ENCODE data around the gene TMPRSS2. TPM values are rescaled to one million over a fixed set of nuclear protein-coding genes. Genes with fewer than 3 reads are reported as not detected.

Gene TMPRSS2
- total RNA-seq, 1 experiment from 2014 or later: 1.1 TPM

- DNase-seq (ENCODE audit: low read depth, low spot score) (no peak), ATAC-seq (no peak)
- Histone ChIP-seq H2AFZ (ENCODE audit: low read depth, low read length, poor library complexity, severe bottlenecking) (no peak overlapping the region), H3K9ac (ENCODE audit: low read length) (no peak overlapping the region), H3K4me2 (ENCODE audit: low read length) (no peak overlapping the region), H3K9me3 (ENCODE audit: control insufficient read depth in 1 of 2, insufficient read depth in 1 of 2, low read depth in 1 of 2, low read length in 2 of 2) (no peaks in the 10 kb centered on the region), H3K27ac (ENCODE audit: low read depth, low read length) (no peak overlapping the region), H3K27me3 (ENCODE audit: insufficient read depth, low read length) (no peaks in the 10 kb centered on the region), H3K4me1 (ENCODE audit: control insufficient read depth in 1 of 2, insufficient read depth in 2 of 2, low read length in 2 of 2) (no peaks in the 10 kb centered on the region), H4K20me1 (ENCODE audit: insufficient read depth) (no peaks in the 10 kb centered on the region), H3K79me2 (ENCODE audit: insufficient read depth, low read length) (no peaks in the 10 kb centered on the region), H3K36me3 (ENCODE audit: control insufficient read depth in 1 of 2, insufficient read depth in 2 of 2, low read length in 2 of 2) (no peaks in the 10 kb centered on the region), H3K4me3 (replicated peaks in 1 of 2; ENCODE audit: low read depth in 1 of 2, low read length in 2 of 2) (no peak overlapping the region), H3K9me2 (ENCODE audit: insufficient read depth) (no peaks in the 10 kb centered on the region)
- ChIA-PET CTCF (no interaction called here), POLR2A (no interaction called here), RAD21 (ENCODE audit: low non-redundant PET in 1 of 2, low total read pairs in 2 of 2, uncharacterized antibody in 2 of 2, unreplicated experiment in 2 of 2) (no interaction called here)
- intact Hi-C loops (cut with micrococcal nuclease): no loop called here
- TF ChIP-seq RAD21 (IDR thresholded peaks at IDR 0.05; ENCODE audit: low read depth): no peak
- TF ChIP-seq POLR2AphosphoS5 (IDR thresholded peaks at IDR 0.05; ENCODE audit: low read depth, low read length): no peak
- TF ChIP-seq POLR2A (IDR thresholded peaks at IDR 0.05; ENCODE audit: borderline replicate concordance, extremely low read depth, insufficient read depth, insufficient read length): no peak
- TF ChIP-seq ZFX (IDR thresholded peaks at IDR 0.05): no peak
- no peak for TF ChIP-seq SRF (IDR thresholded peaks at IDR 0.05; ENCODE audit: low read depth)
- TF ChIP-seq SIN3A (IDR thresholded peaks at IDR 0.05; ENCODE audit: low read depth): no peak
- TF ChIP-seq ELF1 (IDR thresholded peaks at IDR 0.05; ENCODE audit: borderline replicate concordance, low read depth): no peak
- TF ChIP-seq, protein P1, sequence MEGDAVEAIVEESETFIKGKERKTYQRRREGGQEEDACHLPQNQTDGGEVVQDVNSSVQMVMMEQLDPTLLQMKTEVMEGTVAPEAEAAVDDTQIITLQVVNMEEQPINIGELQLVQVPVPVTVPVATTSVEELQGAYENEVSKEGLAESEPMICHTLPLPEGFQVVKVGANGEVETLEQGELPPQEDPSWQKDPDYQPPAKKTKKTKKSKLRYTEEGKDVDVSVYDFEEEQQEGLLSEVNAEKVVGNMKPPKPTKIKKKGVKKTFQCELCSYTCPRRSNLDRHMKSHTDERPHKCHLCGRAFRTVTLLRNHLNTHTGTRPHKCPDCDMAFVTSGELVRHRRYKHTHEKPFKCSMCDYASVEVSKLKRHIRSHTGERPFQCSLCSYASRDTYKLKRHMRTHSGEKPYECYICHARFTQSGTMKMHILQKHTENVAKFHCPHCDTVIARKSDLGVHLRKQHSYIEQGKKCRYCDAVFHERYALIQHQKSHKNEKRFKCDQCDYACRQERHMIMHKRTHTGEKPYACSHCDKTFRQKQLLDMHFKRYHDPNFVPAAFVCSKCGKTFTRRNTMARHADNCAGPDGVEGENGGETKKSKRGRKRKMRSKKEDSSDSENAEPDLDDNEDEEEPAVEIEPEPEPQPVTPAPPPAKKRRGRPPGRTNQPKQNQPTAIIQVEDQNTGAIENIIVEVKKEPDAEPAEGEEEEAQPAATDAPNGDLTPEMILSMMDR (IDR thresholded peaks at IDR 0.05 in 2 of 3, conservative IDR thresholded peaks at IDR 0.05 in 1 of 3; ENCODE audit: borderline replicate concordance in 1 of 3, insufficient read depth in 1 of 3, low read depth in 2 of 3, low read length in 2 of 3): no peak
- no TSS peak for BruUV-seq (replicated peaks)
Measured at GRCh38 chr21:41489329-41489728, 18.6 kb downstream of the TMPRSS2 start.

GRCh38 chr21:41488080-41488479 is 19.9 kb downstream of the TMPRSS2 start:
- Histone ChIP-seq H3K27ac (ENCODE audit: low read depth, low read length) (no peak overlapping the region), H3K79me2 (ENCODE audit: insufficient read depth, low read length) (no peaks in the 10 kb centered on the region), H4K20me1 (ENCODE audit: insufficient read depth) (no peaks in the 10 kb centered on the region), H3K36me3 (ENCODE audit: control insufficient read depth in 1 of 2, insufficient read depth in 2 of 2, low read length in 2 of 2) (no peaks in the 10 kb centered on the region), H3K9me2 (ENCODE audit: insufficient read depth) (no peaks in the 10 kb centered on the region), H3K4me2 (ENCODE audit: low read length) (no peak overlapping the region), H3K9me3 (ENCODE audit: control insufficient read depth in 1 of 2, insufficient read depth in 1 of 2, low read depth in 1 of 2, low read length in 2 of 2) (no peaks in the 10 kb centered on the region), H3K27me3 (ENCODE audit: insufficient read depth, low read length) (no peaks in the 10 kb centered on the region), H2AFZ (ENCODE audit: low read depth, low read length, poor library complexity, severe bottlenecking) (no peak overlapping the region), H3K4me1 (ENCODE audit: control insufficient read depth in 1 of 2, insufficient read depth in 2 of 2, low read length in 2 of 2) (no peaks in the 10 kb centered on the region), H3K9ac (ENCODE audit: low read length) (no peak overlapping the region), H3K4me3 (replicated peaks in 1 of 2; ENCODE audit: low read depth in 1 of 2, low read length in 2 of 2) (no peak overlapping the region)
- RAD21 ChIA-PET (ENCODE audit: low non-redundant PET in 1 of 2, low total read pairs in 2 of 2, uncharacterized antibody in 2 of 2, unreplicated experiment in 2 of 2): no interaction called here
- POLR2A ChIA-PET: no interaction called here
- intact Hi-C loops (cut with micrococcal nuclease): no loop called here
- BruUV-seq (replicated peaks): no TSS peak
- ATAC-seq: no peak
- CTCF ChIA-PET: no interaction called here
- no peak for DNase-seq (ENCODE audit: low read depth, low spot score)
- no peak for TF ChIP-seq CBX3 (IDR thresholded peaks at IDR 0.05; ENCODE audit: low read depth)
- no peak for TF ChIP-seq SIN3A (IDR thresholded peaks at IDR 0.05; ENCODE audit: low read depth)
- no peak for TF ChIP-seq ATF3 (IDR thresholded peaks at IDR 0.05)
- TF ChIP-seq ZFX (IDR thresholded peaks at IDR 0.05): no peak
- TF ChIP-seq FOSL1 (IDR thresholded peaks at IDR 0.05; ENCODE audit: low read depth): no peak
- TF ChIP-seq SP1 (IDR thresholded peaks at IDR 0.05; ENCODE audit: low read depth): no peak
- no peak for TF ChIP-seq RAD21 (IDR thresholded peaks at IDR 0.05; ENCODE audit: low read depth)
- no peak for TF ChIP-seq SRF (IDR thresholded peaks at IDR 0.05; ENCODE audit: low read depth)
- TF ChIP-seq, protein P2, sequence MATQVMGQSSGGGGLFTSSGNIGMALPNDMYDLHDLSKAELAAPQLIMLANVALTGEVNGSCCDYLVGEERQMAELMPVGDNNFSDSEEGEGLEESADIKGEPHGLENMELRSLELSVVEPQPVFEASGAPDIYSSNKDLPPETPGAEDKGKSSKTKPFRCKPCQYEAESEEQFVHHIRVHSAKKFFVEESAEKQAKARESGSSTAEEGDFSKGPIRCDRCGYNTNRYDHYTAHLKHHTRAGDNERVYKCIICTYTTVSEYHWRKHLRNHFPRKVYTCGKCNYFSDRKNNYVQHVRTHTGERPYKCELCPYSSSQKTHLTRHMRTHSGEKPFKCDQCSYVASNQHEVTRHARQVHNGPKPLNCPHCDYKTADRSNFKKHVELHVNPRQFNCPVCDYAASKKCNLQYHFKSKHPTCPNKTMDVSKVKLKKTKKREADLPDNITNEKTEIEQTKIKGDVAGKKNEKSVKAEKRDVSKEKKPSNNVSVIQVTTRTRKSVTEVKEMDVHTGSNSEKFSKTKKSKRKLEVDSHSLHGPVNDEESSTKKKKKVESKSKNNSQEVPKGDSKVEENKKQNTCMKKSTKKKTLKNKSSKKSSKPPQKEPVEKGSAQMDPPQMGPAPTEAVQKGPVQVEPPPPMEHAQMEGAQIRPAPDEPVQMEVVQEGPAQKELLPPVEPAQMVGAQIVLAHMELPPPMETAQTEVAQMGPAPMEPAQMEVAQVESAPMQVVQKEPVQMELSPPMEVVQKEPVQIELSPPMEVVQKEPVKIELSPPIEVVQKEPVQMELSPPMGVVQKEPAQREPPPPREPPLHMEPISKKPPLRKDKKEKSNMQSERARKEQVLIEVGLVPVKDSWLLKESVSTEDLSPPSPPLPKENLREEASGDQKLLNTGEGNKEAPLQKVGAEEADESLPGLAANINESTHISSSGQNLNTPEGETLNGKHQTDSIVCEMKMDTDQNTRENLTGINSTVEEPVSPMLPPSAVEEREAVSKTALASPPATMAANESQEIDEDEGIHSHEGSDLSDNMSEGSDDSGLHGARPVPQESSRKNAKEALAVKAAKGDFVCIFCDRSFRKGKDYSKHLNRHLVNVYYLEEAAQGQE (IDR thresholded peaks at IDR 0.05; ENCODE audit: low read depth): no peak
- no peak for TF ChIP-seq POLR2A (IDR thresholded peaks at IDR 0.05; ENCODE audit: borderline replicate concordance, extremely low read depth, insufficient read depth, insufficient read length)
- no peak for TF ChIP-seq EZH2 (IDR thresholded peaks at IDR 0.05)
- no peak for TF ChIP-seq CEBPB (IDR thresholded peaks at IDR 0.05; ENCODE audit: low read depth)
- TF ChIP-seq, protein P3, sequence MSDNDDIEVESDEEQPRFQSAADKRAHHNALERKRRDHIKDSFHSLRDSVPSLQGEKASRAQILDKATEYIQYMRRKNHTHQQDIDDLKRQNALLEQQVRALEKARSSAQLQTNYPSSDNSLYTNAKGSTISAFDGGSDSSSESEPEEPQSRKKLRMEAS (IDR thresholded peaks at IDR 0.05): no peak
- no peak for TF ChIP-seq TCF7L2 (IDR thresholded peaks at IDR 0.05; ENCODE audit: borderline replicate concordance, extremely low read depth, insufficient read depth, insufficient read length)

Measured in HCT116 (cell line).